Measurements from ENCODE around the gene SERINC4.

The SERINC4 gene

DNA sequence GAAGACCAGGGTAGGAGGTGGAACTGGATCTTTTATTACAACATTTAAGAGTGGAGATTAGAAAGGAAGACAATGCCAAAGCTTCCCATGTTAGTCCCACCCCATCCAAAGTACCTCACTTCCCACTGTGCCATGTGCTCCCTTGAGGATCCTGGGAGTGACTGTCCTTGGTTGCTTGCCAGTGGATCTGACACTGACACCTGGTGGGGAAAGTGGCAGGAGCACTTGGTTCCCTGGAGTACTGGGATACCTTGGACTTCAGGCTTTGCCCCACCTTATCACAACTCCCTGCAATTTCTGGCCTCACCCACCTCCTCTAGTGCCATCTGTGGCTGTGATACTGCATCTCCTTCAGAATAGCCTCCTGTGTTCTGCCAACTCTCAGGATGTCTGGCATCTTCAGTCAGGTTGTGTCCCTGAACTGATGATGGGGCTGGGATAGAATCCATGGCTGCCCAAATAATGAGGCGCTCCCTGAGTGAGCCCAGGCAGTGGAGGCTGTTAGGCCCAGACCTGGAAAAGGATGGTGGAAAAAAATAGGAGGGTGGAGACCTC, 24.5 kb downstream of the SERINC4 start:
- H3K27ac ChIP-seq: peak overlapping the region; percentile 92
- peak; percentile 84 for TF ChIP-seq CTCF (IDR thresholded peaks at IDR 0.05)
- no peak for TF ChIP-seq ZFX (IDR thresholded peaks at IDR 0.05; ENCODE audit: borderline replicate concordance)

DNA sequence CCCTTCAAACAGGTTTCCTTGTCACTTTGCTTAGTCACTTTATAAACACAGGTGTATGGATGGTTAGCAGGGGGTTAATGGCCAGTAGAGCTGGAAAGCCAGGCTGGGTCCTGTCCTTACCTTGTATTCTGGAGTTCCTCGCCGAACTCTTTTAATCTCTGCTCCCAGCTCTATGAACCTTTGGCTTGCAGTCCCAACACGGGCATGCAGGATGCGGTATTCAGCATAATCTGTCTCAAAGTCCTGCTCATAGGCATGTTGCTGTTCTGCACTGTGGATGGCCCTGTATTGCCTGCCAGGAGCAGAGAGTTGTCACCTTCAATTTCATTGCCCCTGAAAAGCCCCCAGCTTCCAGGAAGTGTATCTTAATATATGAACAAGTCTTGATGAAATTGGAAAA, 26.0 kb downstream of the SERINC4 start:
- no peak for TF ChIP-seq CTCF (IDR thresholded peaks at IDR 0.05)
- TF ChIP-seq ZFX (IDR thresholded peaks at IDR 0.05; ENCODE audit: borderline replicate concordance): no peak
- H3K27ac ChIP-seq: peak overlapping the region; percentile 92

GRCh38 chr15:43772624-43773023, 27.4 kb downstream of the SERINC4 start:
- TF ChIP-seq ZFX (IDR thresholded peaks at IDR 0.05; ENCODE audit: borderline replicate concordance) (no peak), CTCF (IDR thresholded peaks at IDR 0.05) (no peak)
- peak overlapping the region; percentile 92 for H3K27ac ChIP-seq

GRCh38 chr15:43771816-43772215, 28.2 kb downstream of the SERINC4 start:
- H3K27ac ChIP-seq: peak overlapping the region; percentile 92
- no peak for TF ChIP-seq ZFX (IDR thresholded peaks at IDR 0.05; ENCODE audit: borderline replicate concordance)
- TF ChIP-seq CTCF (IDR thresholded peaks at IDR 0.05): no peak

GRCh38 chr15:43769584-43770228, 30.3 kb downstream of the SERINC4 start:
- TF ChIP-seq ZFX (IDR thresholded peaks at IDR 0.05; ENCODE audit: borderline replicate concordance) (no peak), CTCF (IDR thresholded peaks at IDR 0.05) (peak; percentile 91)
- peak overlapping the region; percentile 24; the same call in 1 of the 2 replicates for H3K27ac ChIP-seq

GRCh38 chr15:43763819-43764446, 36.1 kb downstream of the SERINC4 start:
- TF ChIP-seq CTCF (IDR thresholded peaks at IDR 0.05): no peak
- no peak for TF ChIP-seq ZFX (IDR thresholded peaks at IDR 0.05; ENCODE audit: borderline replicate concordance)
- no peak overlapping the region for H3K27ac ChIP-seq

DNA sequence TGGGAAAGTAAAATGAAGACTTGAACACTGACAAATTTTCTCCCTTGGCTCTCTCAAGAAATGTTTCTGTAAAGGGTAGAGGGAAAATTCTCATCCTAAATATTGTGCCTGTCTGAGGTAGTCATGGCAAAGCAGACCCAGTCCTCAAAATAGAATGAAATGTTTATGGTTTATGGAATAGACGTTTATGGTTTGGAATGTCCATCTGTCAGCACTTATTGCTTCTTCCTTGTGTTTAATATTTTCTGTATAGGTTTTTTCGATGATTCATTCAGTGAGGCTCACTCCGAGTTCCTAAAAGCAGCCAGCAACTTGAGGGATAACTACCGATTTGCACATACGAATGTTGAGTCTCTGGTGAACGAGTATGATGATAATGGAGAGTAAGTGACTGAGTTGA, 37.2 kb downstream of the SERINC4 start:
- no peak overlapping the region for H3K27ac ChIP-seq
- no peak for TF ChIP-seq ZFX (IDR thresholded peaks at IDR 0.05; ENCODE audit: borderline replicate concordance)

All from 22Rv1 (cell line).